Ovary (tissue), 9 donors: ENCODE data around the gene VARS2. TPM values are rescaled to one million over a fixed set of nuclear protein-coding genes. Genes with fewer than 3 reads are reported as not detected.

Experiments
- DNase-seq, 5 donors: peaks; one replicate each; pipeline ENCODE4 v3.0.0-alpha.2; 2019 to 2020
- H3K27ac ChIP-seq, 2 donors: fragments of 200-600 bp; one replicate each; pipeline versions ENCODE4 v1.5.1 to v1.8.0; 2019 to 2022
- H3K27me3 ChIP-seq: fragments of 200-600 bp; one replicate; pipeline ENCODE4 v1.8.0; 2022
- H3K36me3 ChIP-seq: fragments of 200-600 bp; sonication (generic); one replicate; pipeline ENCODE4 v1.5.1; 2019
- H3K4me1 ChIP-seq: one replicate; pipeline ENCODE4 v1.8.1; 2013; ENCODE audit warnings: mild to moderate bottlenecking, moderate library complexity; ENCODE audit not compliant: insufficient read depth
- H3K4me3 ChIP-seq: fragments of 200-600 bp; sonication (generic); one replicate; pipeline ENCODE4 v1.5.1; 2017
- H3K9me3 ChIP-seq, 2 donors: fragments of 200-600 bp in 1 of 2; sonication (generic) in 1 of 2; one replicate each; pipeline versions ENCODE4 v1.5.1 to v1.8.1; 2013 to 2019; ENCODE audit warnings: mild to moderate bottlenecking in 1 of 2, moderate library complexity in 1 of 2
- EP300 ChIP-seq: sonication (generic); formaldehyde crosslinking; IDR thresholded peaks from one replicate; pipeline ENCODE4 v1.6.1; 2017; ENCODE audit warnings: antibody characterized with exemption
- POLR2A ChIP-seq: fragments of 450-650 bp; IDR thresholded peaks from one replicate; pipeline ENCODE4 v1.6.1; 2017; ENCODE audit warnings: antibody characterized with exemption, mild to moderate bottlenecking, moderate library complexity
- WGBS, 3 donors: extraction: QIAGEN DNeasy Blood & Tissue Kit in 1 of 3; methylation state at CpG; one replicate each; pipeline versions ENCODE4 v1.1.5 to v1.1.7; 2013 to 2017; 5-methylcytosine and 5-hydroxymethylcytosine counted together
- intact Hi-C, 4 donors: fragments of 100-400 bp; cut with DNase I; formaldehyde crosslinking; loops; one replicate each; pipeline versions ENCODE4 v1.11.0 to v1.15.1; 2022 to 2023
- polyA plus RNA-seq, 2 donors: library from polyadenylated mRNA; stranded (reverse); fragments of 200-250 nt in 1 of 2; fragments of 350-450 nt in 1 of 2; fragmentation: Illumina TruSeq in 1 of 2; extraction: RNeasy Lipid Tissue Mini Kit (QIAGEN cat#74804) in 1 of 2; gene quantifications; one replicate each; pipeline ENCODE4 v1.2.3, GENCODE V29; 2013 to 2014
- total RNA-seq, 7 donors: library from RNA; depleted of rRNA in 2 of 7; stranded (reverse); fragments of >200 nt in 2 of 7; fragmentation: NEBNext Ultra II Directional in 3 of 7; extraction: Animal tissue kit (Norgen Biotek cat#: 25700) in 3 of 7; gene quantifications; one replicate each; pipeline versions ENCODE4 v1.1.0 to v1.2.4, GENCODE V29; 2016 to 2023
- TF ChIP-seq, protein P1 (sequence below), 3 donors: fragments of 450-650 bp in 2 of 3; fragments of 200-600 bp in 1 of 3; IDR thresholded peaks; one replicate each; pipeline versions ENCODE4 v1.5.1 to v1.8.0; 2016 to 2022; ENCODE audit warnings: antibody characterized with exemption in 3 of 3, mild to moderate bottlenecking in 1 of 3
- donor health status: DM: no; HTN: no; CAD: no; lungs with moderate emphysema.
- donor health status: DM: no; HTN: no; CAD: no.
- donor health status: Bipolar disorder and iron deficiency.
- donor health status: DM: yes; HTN: yes; CAD: no.
- donor health status: DM: no; HTN: no; CAD: no.
- donor health status: DM: yes; HTN: yes; CAD: no.

Gene VARS2
- total and polyA plus RNA-seq, 9 donors: 6.7 to 32.3 (median 19.8) TPM

DNA sequence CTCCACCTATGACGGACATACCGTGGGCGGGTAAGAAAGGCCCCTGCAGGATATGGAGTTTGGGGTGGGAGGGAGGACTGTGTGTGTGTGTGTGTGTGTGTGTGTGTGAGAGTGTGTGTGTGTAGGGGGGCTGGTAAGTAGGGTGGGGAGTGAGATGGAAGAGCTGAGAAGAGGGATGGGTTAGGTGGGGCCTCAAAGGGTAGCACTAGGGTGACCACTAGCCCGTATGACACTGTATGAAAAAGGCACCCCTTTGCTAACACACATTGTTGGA is 22.7 kb upstream of the VARS2 start:
- H3K36me3 ChIP-seq: no peaks in the 10 kb centered on the region

DNA sequence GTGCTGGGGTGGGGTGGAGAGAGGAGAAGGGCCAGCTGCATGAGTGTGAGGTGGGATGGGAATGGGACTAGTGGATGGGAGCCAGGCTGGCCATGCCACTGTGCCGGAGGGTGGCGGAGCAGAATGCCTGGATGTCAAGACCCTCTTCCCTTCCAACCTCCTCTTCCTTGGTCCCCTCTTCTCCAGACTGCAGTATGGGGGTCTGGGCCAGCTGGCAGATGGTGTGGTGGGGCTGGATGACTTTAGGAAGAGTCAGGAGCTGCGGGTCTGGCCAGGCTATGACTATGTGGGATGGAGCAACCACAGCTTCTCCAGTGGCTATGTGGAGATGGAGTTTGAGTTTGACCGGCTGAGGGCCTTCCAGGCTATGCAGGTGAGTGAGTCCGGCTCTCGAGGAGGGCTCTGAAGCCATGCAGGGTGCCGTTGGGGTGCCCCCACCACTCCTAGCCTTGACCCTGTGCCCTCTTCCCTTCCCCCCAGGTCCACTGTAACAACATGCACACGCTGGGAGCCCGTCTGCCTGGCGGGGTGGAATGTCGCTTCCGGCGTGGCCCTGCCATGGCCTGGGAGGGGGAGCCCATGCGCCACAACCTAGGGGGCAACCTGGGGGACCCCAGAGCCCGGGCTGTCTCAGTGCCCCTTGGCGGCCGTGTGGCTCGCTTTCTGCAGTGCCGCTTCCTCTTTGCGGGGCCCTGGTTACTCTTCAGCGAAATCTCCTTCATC is 22.1 kb upstream of the VARS2 start:
- intact Hi-C loops: no loop called here
- 84% methylated on average over 21 of the region's 21 CpGs for WGBS, 3 donors
- no peaks in the 10 kb centered on the region for H3K36me3 ChIP-seq
- no peaks in the 10 kb centered on the region for H3K27me3 ChIP-seq
- H3K4me3 ChIP-seq: no peak overlapping the region
- H3K4me1 ChIP-seq: no peaks in the 10 kb centered on the region
- DNase-seq: peak in 1 of 5 donors; percentile 15
- H3K27ac ChIP-seq: no peak overlapping the region
- no peak for TF ChIP-seq EP300
- H3K9me3 ChIP-seq: no peaks in the 10 kb centered on the region

More for the DNA sequence above, 22.7 kb upstream of the VARS2 start:
- no peaks in the 10 kb centered on the region for H3K27me3 ChIP-seq
- peak in 1 of 5 donors; percentile 8 for DNase-seq
- H3K4me1 ChIP-seq: peaks cover 3% of the 10 kb centered on the region
- TF ChIP-seq EP300 (no peak), POLR2A (no peak)
- TF ChIP-seq, protein P1, sequence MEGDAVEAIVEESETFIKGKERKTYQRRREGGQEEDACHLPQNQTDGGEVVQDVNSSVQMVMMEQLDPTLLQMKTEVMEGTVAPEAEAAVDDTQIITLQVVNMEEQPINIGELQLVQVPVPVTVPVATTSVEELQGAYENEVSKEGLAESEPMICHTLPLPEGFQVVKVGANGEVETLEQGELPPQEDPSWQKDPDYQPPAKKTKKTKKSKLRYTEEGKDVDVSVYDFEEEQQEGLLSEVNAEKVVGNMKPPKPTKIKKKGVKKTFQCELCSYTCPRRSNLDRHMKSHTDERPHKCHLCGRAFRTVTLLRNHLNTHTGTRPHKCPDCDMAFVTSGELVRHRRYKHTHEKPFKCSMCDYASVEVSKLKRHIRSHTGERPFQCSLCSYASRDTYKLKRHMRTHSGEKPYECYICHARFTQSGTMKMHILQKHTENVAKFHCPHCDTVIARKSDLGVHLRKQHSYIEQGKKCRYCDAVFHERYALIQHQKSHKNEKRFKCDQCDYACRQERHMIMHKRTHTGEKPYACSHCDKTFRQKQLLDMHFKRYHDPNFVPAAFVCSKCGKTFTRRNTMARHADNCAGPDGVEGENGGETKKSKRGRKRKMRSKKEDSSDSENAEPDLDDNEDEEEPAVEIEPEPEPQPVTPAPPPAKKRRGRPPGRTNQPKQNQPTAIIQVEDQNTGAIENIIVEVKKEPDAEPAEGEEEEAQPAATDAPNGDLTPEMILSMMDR (IDR thresholded peaks at IDR 0.05): no peak
- intact Hi-C loops: no loop called here
- H3K4me3 ChIP-seq: no peak overlapping the region
- H3K9me3 ChIP-seq: no peaks in the 10 kb centered on the region
- 84 to 88% (median 87%) methylated on average over 4 of the region's 4 CpGs for WGBS, 3 donors
- H3K27ac ChIP-seq: no peak overlapping the region

DNA sequence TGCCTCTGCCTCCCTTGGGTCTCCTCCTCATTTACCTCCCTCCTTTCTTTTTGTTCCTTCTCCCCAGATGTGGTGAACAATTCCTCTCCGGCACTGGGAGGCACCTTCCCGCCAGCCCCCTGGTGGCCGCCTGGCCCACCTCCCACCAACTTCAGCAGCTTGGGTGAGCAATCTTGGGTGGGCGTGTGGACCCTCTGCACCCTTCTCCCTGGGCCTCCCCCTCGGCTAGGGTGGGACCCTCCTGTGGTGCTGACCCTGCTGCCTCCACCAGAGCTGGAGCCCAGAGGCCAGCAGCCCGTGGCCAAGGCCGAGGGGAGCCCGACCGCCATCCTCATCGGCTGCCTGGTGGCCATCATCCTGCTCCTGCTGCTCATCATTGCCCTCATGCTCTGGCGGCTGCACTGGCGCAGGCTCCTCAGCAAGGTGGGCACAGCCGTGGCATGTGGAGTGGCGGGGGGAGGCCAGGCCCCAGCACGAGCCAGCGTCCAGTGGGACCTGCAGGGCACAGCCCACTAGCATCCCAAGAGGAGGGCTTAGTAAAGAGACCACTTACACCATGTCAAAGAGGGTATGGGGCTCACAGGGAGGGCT is 20.9 kb upstream of the VARS2 start:
- TF ChIP-seq POLR2A (no peak), EP300 (no peak)
- TF ChIP-seq, protein P1 (IDR thresholded peaks at IDR 0.05): no peak
- no peaks in the 10 kb centered on the region for H3K9me3 ChIP-seq
- 80 to 82% (median 81%) methylated on average over 15 to 16 of the region's 16 CpGs for WGBS, 3 donors
- H3K4me3 ChIP-seq: no peak overlapping the region
- intact Hi-C loops: no loop called here
- H3K36me3 ChIP-seq: no peaks in the 10 kb centered on the region
- no peaks in the 10 kb centered on the region for H3K27me3 ChIP-seq
- no peaks in the 10 kb centered on the region for H3K4me1 ChIP-seq
- DNase-seq: no peak
- H3K27ac ChIP-seq: no peak overlapping the region

DNA sequence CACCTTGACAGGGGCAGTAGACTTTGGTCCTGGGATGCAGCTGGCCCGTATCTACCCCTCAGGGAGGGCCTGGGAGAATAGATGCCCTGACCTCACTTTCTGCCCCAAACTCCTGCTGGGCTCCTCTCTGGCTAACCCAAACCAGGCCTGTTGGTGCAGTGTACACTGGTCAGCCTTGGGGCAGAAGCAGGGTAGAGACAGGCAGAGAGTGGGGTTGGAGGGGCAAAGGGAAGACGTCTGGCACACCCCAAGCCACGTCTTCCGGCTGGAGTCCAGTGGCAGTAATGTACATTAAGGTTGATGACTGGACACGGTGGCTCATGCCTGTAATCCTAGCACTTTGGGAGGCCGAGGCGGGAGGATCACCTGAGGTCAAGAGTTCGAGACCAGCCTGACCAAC is 20.4 kb upstream of the VARS2 start:
- Histone ChIP-seq H3K27me3 (no peaks in the 10 kb centered on the region), H3K27ac (no peak overlapping the region), H3K36me3 (no peaks in the 10 kb centered on the region), H3K9me3 (no peaks in the 10 kb centered on the region), H3K4me1 (no peaks in the 10 kb centered on the region), H3K4me3 (no peak overlapping the region)
- 89 to 91% (median 90%) methylated on average over 8 of the region's 8 CpGs for WGBS, 3 donors
- no peak for TF ChIP-seq EP300
- no peak for TF ChIP-seq POLR2A
- TF ChIP-seq, protein P1 (IDR thresholded peaks at IDR 0.05): no peak
- intact Hi-C loops: no loop called here
- no peak for DNase-seq

DNA sequence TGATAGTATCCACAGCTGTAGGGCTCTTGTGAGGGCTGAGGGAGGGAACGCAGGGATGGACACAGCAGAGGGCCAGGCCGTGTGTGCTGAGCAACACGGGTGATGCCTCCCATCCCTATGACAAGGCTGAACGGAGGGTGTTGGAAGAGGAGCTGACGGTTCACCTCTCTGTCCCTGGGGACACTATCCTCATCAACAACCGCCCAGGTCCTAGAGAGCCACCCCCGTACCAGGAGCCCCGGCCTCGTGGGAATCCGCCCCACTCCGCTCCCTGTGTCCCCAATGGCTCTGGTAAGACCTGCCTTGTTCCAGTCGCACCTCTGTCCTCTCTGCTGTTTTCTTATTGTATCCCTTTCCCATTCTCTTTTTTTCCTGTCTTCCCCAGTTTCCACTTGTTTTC is 19.7 kb upstream of the VARS2 start:
- Histone ChIP-seq H3K4me1 (no peaks in the 10 kb centered on the region), H3K27ac (no peak overlapping the region), H3K9me3 (no peaks in the 10 kb centered on the region), H3K4me3 (no peak overlapping the region), H3K27me3 (no peaks in the 10 kb centered on the region), H3K36me3 (no peaks in the 10 kb centered on the region)
- DNase-seq: peak in 1 of 5 donors; percentile 11
- no peak for TF ChIP-seq EP300
- TF ChIP-seq, protein P1 (IDR thresholded peaks at IDR 0.05): no peak
- TF ChIP-seq POLR2A: no peak
- 86 to 88% (median 87%) methylated on average over 12 of the region's 12 CpGs for WGBS, 3 donors
- intact Hi-C loops: no loop called here
